PFSK-1 (cell line): Measurements from ENCODE around the gene SLC36A2.

ENCODE experiments used
- FOXP2 ChIP-seq: optimal IDR thresholded peaks from 2 replicates; pipeline ENCODE3; 2011; ENCODE audit warnings: borderline replicate concordance, control low read depth, inconsistent platforms; ENCODE audit not compliant: insufficient read depth; ENCODE audit errors: extremely low read length, extremely low read depth
- POLR2AphosphoS5 ChIP-seq: IDR thresholded peaks from 2 replicates; pipeline ENCODE4 v1.6.1; 2012; ENCODE audit warnings: low read depth, mild to moderate bottlenecking, control low read depth, low read length, moderate library complexity
- REST ChIP-seq, 2 experiments: IDR thresholded peaks; 2 replicates each; pipeline versions ENCODE4 v1.6.1 to v1.8.0; 2011 to 2012; ENCODE audit warnings: low read depth in 2 of 2, low read length in 2 of 2, control low read depth in 1 of 2, inconsistent platforms in 1 of 2, mild to moderate bottlenecking in 1 of 2, moderate library complexity in 1 of 2; ENCODE audit not compliant: insufficient read depth in 1 of 2
- SIN3A ChIP-seq: IDR thresholded peaks from 2 replicates; pipeline ENCODE4 v1.6.1; 2012; ENCODE audit warnings: mild to moderate bottlenecking, low read length, moderate library complexity, borderline replicate concordance; ENCODE audit not compliant: insufficient read depth
- TAF1 ChIP-seq: IDR thresholded peaks from 2 replicates; pipeline ENCODE4 v1.6.1; 2012; ENCODE audit warnings: low read length, control low read depth, borderline replicate concordance; ENCODE audit not compliant: insufficient read depth

Gene SLC36A2

DNA sequence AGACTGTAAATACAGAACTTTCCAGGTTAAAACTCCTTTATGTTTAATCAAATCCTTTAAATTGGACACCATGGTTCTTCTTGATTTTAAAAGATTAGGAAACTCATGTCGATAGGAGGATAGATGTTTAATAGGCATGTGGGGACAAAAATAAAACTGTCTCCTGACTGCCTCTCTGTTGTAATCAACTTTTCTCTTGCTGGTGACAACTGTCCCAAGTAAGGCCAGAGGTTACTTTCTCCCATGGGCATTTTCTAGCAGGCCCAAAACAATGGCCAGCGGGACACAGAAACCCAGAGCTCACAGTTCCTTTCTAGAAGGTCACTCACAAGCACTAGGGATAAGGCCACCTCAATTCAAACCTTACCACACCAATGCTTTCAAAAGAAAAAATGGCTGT, 14.5 kb downstream of the SLC36A2 start:
- TF ChIP-seq POLR2AphosphoS5: no peak
- TF ChIP-seq TAF1: no peak
- TF ChIP-seq REST (IDR thresholded peaks at IDR 0.05; ENCODE audit: insufficient read depth in 1 of 2, low read depth in 2 of 2, low read length in 2 of 2): no peak
- TF ChIP-seq SIN3A: no peak
- TF ChIP-seq FOXP2: no peak

DNA sequence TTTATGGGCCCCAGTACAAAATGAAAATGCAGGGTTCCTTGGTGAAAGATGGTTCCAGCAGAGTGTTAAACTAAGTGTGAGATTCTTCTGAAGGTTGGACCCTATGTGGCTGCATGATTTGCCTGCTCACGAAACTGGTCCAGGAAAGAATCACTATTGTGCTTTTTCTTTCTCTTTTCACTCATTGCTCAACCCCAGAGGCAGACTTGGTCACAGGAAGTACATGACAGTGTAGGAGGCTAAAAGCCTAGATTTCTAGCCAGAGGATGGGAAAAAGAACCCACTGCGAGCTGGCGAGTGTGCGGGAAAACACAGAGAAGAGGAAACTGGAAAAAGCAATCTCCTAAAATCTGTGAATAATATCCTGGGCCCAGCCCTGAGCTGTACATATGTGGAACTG, 18.6 kb downstream of the SLC36A2 start:
- TF ChIP-seq POLR2AphosphoS5 (no peak), FOXP2 (no peak), TAF1 (no peak), SIN3A (no peak), REST (IDR thresholded peaks at IDR 0.05; ENCODE audit: insufficient read depth in 1 of 2, low read depth in 2 of 2, low read length in 2 of 2) (no peak)

DNA sequence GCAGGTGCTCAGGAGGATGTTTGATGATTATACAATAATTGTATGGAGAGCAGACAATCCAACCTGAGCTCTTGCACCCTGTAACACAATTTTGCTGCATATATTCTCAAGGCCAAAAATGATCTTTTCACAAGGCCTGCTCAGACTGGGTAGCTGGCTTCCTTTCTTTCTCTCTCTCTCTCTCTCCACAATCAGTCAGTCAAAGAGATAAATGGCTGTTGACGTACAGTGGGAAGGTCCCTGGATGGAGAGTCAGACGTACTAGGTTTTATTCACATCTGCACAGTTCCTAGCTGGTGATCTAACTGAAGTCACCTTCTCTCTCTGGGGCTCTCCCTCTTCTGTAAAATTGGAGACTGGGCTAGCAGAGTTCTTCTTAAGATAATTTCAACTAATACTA, 19.8 kb downstream of the SLC36A2 start:
- TF ChIP-seq TAF1 (no peak), REST (IDR thresholded peaks at IDR 0.05; ENCODE audit: insufficient read depth in 1 of 2, low read depth in 2 of 2, low read length in 2 of 2) (no peak)

DNA sequence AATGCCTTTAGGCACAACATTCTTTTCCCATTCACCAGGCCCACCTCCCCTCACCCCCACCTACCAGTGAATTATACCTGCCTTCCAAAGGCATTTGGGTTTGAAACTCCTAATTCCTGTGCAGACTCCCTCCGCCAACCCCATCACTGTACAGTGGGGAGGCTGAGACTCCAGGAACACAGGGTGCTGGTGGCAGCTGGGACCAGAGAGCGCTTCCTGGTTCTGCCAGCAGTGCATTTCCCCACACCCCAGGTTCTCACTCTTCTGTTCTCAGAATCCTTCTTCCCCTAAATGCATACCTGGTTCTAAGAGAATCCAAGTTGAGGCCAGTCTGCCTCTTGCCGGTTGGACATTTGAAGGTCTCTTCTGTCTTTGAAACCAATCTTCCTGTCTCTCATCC, 21.1 kb downstream of the SLC36A2 start:
- TF ChIP-seq FOXP2: no peak
- no peak for TF ChIP-seq SIN3A
- TF ChIP-seq TAF1: no peak
- TF ChIP-seq POLR2AphosphoS5: no peak
- no peak for TF ChIP-seq REST (IDR thresholded peaks at IDR 0.05; ENCODE audit: insufficient read depth in 1 of 2, low read depth in 2 of 2, low read length in 2 of 2)

DNA sequence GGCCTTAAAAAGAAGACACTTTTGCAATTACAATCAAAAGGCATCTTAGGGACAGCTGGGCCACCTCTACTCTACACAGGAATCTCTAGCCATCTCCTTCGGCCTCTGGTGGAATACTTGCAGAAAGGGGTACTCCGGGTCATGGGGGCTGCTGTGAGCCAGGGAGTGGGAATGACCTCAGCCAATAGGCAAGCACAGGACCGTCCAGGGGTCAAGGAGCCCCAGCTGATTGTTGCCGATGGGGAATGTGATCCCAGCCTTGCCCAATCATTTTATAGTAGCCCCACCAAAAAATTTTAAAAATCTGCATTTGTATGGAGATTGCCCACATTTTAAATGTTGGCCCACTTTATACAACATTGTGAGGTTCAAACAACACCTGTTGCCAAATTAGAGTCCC, 26.9 kb downstream of the SLC36A2 start:
- TF ChIP-seq POLR2AphosphoS5: no peak
- no peak for TF ChIP-seq SIN3A
- TF ChIP-seq TAF1: no peak
- no peak for TF ChIP-seq FOXP2
- TF ChIP-seq REST (IDR thresholded peaks at IDR 0.05; ENCODE audit: insufficient read depth in 1 of 2, low read depth in 2 of 2, low read length in 2 of 2): no peak
